OCI-LY7 (cell line): Measurements from ENCODE around the gene CELF4. TPM values are rescaled to one million over a fixed set of nuclear protein-coding genes. Genes with fewer than 3 reads are reported as not detected.

Experiments
- BruUV-seq: library from RNA; stranded (reverse); fragments of 400-500 nt; replicated peaks from 2 replicates; lab custom pipeline; 2021; lab: Mats Ljungman, UMichigan
- CTCF ChIA-PET: fragments of 300-600 bp; sonication (Branson Sonifier 250); formaldehyde crosslinking; loops from one replicate; lab custom pipeline; 2022; ENCODE audit warnings: antibody characterized with exemption; ENCODE audit not compliant: unreplicated experiment; lab: Charles Lee
- POLR2A ChIA-PET: fragments of 300-600 bp; sonication (Branson Sonifier 250); formaldehyde crosslinking; loops from one replicate; lab custom pipeline; 2022; ENCODE audit warnings: antibody characterized with exemption; lab: Charles Lee
- DNase-seq: peaks from one replicate; pipeline ENCODE4 v3.0.0-alpha.2; 2015; ENCODE audit warnings: low spot score
- H2AFZ ChIP-seq: fragments of 200-600 bp; sonication (generic), shearing (Covaris generic); 2 replicates; pipeline ENCODE4 v1.6.1; 2014; ENCODE audit warnings: mild to moderate bottlenecking, antibody characterized with exemption, low read length, moderate library complexity
- H3K27ac ChIP-seq: fragments of 200-600 bp; sonication (generic); 2 replicates; pipeline ENCODE4 v1.5.1; 2014; ENCODE audit warnings: mixed run types, low read depth, mild to moderate bottlenecking, moderate library complexity, low read length, inconsistent platforms; ENCODE audit not compliant: poor library complexity, severe bottlenecking
- H3K36me3 ChIP-seq: fragments of 200-600 bp; sonication (generic); 2 replicates; pipeline ENCODE4 v1.6.1; 2014; ENCODE audit warnings: mild to moderate bottlenecking, antibody characterized with exemption, low read length, moderate library complexity, mixed read lengths; ENCODE audit not compliant: insufficient read depth
- H3K4me1 ChIP-seq: fragments of 200-600 bp; sonication (generic); 2 replicates; pipeline ENCODE4 v1.5.1; 2014; ENCODE audit warnings: mild to moderate bottlenecking, low read length; ENCODE audit not compliant: insufficient read depth, poor library complexity, severe bottlenecking
- H3K4me2 ChIP-seq: fragments of 200-600 bp; sonication (generic); 2 replicates; pipeline ENCODE4 v1.6.1; 2014; ENCODE audit warnings: mild to moderate bottlenecking, low read length
- H3K4me3 ChIP-seq: fragments of 200-600 bp; sonication (generic); 2 replicates; pipeline ENCODE4 v1.5.1; 2014; ENCODE audit warnings: mild to moderate bottlenecking, low read depth, low read length; ENCODE audit not compliant: poor library complexity, severe bottlenecking
- H3K79me2 ChIP-seq: fragments of 200-600 bp; sonication (generic); 2 replicates; pipeline ENCODE4 v1.6.1; 2016; ENCODE audit warnings: low read depth, mild to moderate bottlenecking, low read length, moderate library complexity, mixed read lengths; ENCODE audit not compliant: insufficient read depth
- H3K9me2 ChIP-seq: fragments of 200-600 bp; sonication (generic); 2 replicates; pipeline ENCODE4 v1.6.1; 2016; ENCODE audit warnings: mild to moderate bottlenecking, low read length, mixed read lengths; ENCODE audit not compliant: insufficient read depth
- H3K9me3 ChIP-seq: fragments of 200-600 bp; sonication (generic); 2 replicates; pipeline ENCODE4 v1.6.1; 2014; ENCODE audit warnings: mild to moderate bottlenecking, mixed run types, low read length, mixed read lengths
- H4K20me1 ChIP-seq: fragments of 200-600 bp; sonication (generic); 2 replicates; pipeline ENCODE4 v1.6.1; 2014; ENCODE audit warnings: mild to moderate bottlenecking, antibody characterized with exemption, low read length, moderate library complexity, mixed read lengths; ENCODE audit not compliant: insufficient read depth
- EZH2phosphoT487 ChIP-seq: fragments of 200-600 bp; sonication (generic); IDR thresholded peaks from 2 replicates; pipeline ENCODE4 v1.6.1; 2018; ENCODE audit warnings: low read depth, borderline replicate concordance, mild to moderate bottlenecking, mixed run types, antibody characterized with exemption, low read length, moderate library complexity, mixed read lengths
- intact Hi-C: fragments of 100-400 bp; cut with micrococcal nuclease; formaldehyde crosslinking; loops from one replicate; pipeline ENCODE4 v1.10.0; 2022; ENCODE audit not compliant: unreplicated experiment
- total RNA-seq, 2 experiments: library from RNA; depleted of rRNA in 1 of 2; stranded (reverse); fragments of >200 nt in 1 of 2; shearing (Covaris generic) in 1 of 2; gene quantifications; 2 replicates each; pipeline ENCODE4 v1.2.3, GENCODE V29; 2014 to 2022
- TF ChIP-seq, protein P1 (sequence below): fragments of 200-600 bp; sonication (generic); conservative IDR thresholded peaks from 2 replicates; pipeline ENCODE4 v1.5.1; 2014; ENCODE audit warnings: mild to moderate bottlenecking, antibody characterized with exemption, low read length, moderate library complexity, mixed read lengths

CELF4 gene
- total RNA-seq, 2 experiments from 2014 or later = not detected

DNA sequence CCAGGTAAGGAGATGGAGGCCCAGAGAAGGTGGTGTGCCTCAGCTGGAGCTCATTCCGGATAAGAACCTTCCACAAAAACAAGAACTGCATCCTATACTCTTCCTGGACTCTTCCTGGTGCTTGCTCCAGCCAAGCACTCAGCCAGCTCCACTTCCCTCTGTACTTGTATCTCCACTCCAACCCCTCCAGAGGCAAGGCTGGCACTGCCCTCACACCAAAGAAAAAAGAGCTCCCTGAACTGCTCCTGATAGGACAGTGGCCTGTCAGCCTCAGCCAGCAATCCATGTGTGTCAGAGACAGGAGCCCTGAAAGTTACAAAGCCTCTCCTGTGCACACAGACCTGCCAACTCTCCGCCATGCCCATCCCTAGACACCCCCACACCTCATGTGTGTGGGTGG lies 248.1 kb downstream of the CELF4 start:
- H3K79me2 ChIP-seq = no peaks in the 10 kb centered on the region
- no peak overlapping the region for H3K27ac ChIP-seq
- no peaks in the 10 kb centered on the region for H4K20me1 ChIP-seq
- POLR2A ChIA-PET = no interaction called here
- CTCF ChIA-PET = no interaction called here
- DNase-seq = no peak
- H3K36me3 ChIP-seq = no peaks in the 10 kb centered on the region
- H3K4me3 ChIP-seq = no peak overlapping the region
- intact Hi-C loops = no loop called here
- H2AFZ ChIP-seq = no peak overlapping the region
- H3K9me3 ChIP-seq = no peaks in the 10 kb centered on the region
- H3K4me1 ChIP-seq = no peaks in the 10 kb centered on the region
- no peak overlapping the region for H3K4me2 ChIP-seq
- no peaks in the 10 kb centered on the region for H3K9me2 ChIP-seq
- no peak for TF ChIP-seq EZH2phosphoT487
- TF ChIP-seq, protein P1, sequence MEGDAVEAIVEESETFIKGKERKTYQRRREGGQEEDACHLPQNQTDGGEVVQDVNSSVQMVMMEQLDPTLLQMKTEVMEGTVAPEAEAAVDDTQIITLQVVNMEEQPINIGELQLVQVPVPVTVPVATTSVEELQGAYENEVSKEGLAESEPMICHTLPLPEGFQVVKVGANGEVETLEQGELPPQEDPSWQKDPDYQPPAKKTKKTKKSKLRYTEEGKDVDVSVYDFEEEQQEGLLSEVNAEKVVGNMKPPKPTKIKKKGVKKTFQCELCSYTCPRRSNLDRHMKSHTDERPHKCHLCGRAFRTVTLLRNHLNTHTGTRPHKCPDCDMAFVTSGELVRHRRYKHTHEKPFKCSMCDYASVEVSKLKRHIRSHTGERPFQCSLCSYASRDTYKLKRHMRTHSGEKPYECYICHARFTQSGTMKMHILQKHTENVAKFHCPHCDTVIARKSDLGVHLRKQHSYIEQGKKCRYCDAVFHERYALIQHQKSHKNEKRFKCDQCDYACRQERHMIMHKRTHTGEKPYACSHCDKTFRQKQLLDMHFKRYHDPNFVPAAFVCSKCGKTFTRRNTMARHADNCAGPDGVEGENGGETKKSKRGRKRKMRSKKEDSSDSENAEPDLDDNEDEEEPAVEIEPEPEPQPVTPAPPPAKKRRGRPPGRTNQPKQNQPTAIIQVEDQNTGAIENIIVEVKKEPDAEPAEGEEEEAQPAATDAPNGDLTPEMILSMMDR = no peak
- BruUV-seq = no TSS peak

DNA sequence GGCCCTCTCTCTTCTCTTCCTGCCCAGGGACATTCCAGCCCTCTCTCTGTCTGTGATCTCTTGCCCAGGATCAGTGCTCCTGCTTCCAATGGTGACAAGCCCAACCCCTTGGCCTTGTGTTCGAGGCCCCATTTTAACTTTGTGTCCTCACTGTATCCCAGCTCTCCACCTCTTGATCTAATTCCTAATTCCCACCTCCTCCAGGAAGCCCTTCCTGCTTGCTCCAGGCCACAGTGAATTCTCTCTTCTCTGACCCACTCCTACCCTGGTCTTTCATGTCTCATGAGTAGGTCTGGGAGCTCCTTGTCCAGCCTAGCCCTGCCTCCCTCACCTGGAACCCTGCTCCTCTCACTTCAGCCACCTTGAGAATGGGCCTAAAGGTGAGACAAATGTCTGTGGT lies 249.1 kb downstream of the CELF4 start:
- CTCF ChIA-PET = no interaction called here
- TF ChIP-seq, protein P1 = no peak
- no peak for TF ChIP-seq EZH2phosphoT487

DNA sequence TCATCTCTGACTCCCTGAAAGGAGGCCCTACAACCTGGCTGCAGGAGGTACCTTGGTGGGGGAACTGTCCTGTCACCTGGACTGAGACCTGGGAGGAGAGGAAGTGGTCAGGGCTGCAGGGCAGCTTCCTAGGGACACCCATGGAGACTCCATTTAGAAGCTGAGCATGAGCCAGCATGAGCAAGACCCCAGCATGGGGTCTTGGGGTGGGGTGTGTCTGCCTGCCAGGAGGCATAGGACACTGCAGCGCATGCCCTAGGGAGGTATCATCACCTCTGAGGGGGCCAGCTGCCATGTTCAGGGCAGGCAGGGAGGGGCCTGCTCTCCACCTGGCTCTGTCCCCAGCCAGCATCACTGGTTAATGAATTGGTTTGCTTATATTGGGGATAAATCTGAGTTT lies 249.7 kb downstream of the CELF4 start:
- DNase-seq = no peak
- no peak overlapping the region for H2AFZ ChIP-seq
- no peaks in the 10 kb centered on the region for H4K20me1 ChIP-seq
- no peaks in the 10 kb centered on the region for H3K79me2 ChIP-seq
- BruUV-seq = no TSS peak
- no peak overlapping the region for H3K27ac ChIP-seq
- no peak overlapping the region for H3K4me2 ChIP-seq
- H3K4me3 ChIP-seq = no peak overlapping the region
- intact Hi-C loops = no loop called here
- H3K36me3 ChIP-seq = no peaks in the 10 kb centered on the region
- no peaks in the 10 kb centered on the region for H3K9me2 ChIP-seq
- TF ChIP-seq EZH2phosphoT487 = no peak
- TF ChIP-seq, protein P1 = no peak
- ChIA-PET POLR2A (no interaction called here), CTCF (no interaction called here)
- H3K4me1 ChIP-seq = no peaks in the 10 kb centered on the region
- H3K9me3 ChIP-seq = no peaks in the 10 kb centered on the region

More for the DNA sequence above, 249.1 kb downstream of the CELF4 start:
- Histone ChIP-seq H4K20me1 (no peaks in the 10 kb centered on the region), H3K9me2 (no peaks in the 10 kb centered on the region), H3K36me3 (no peaks in the 10 kb centered on the region), H3K9me3 (no peaks in the 10 kb centered on the region), H3K79me2 (no peaks in the 10 kb centered on the region), H3K4me1 (no peaks in the 10 kb centered on the region), H2AFZ (no peak overlapping the region), H3K27ac (no peak overlapping the region), H3K4me2 (no peak overlapping the region), H3K4me3 (no peak overlapping the region)
- BruUV-seq = no TSS peak
- intact Hi-C loops = no loop called here
- DNase-seq = no peak
- POLR2A ChIA-PET = no interaction called here
